Tibial nerve (tissue), 4 donors: Measurements from ENCODE around the gene CHN1.

Experiments
- EP300 ChIP-seq, 2 donors: sonication (generic); formaldehyde crosslinking; IDR thresholded peaks; one replicate each; pipeline ENCODE4 v1.6.1; 2017; ENCODE audit warnings: antibody characterized with exemption in 2 of 2, mild to moderate bottlenecking in 1 of 2
- POLR2A ChIP-seq, 2 donors: fragments of 450-650 bp; IDR thresholded peaks; one replicate each; pipeline ENCODE4 v1.6.1; 2017; ENCODE audit warnings: antibody characterized with exemption in 2 of 2, mild to moderate bottlenecking in 2 of 2, moderate library complexity in 2 of 2
- TF ChIP-seq, protein P1 (sequence below), 5 experiments: fragments of 200-600 bp in 3 of 5; fragments of 450-650 bp in 2 of 5; sonication (generic) in 3 of 5; IDR thresholded peaks; one replicate each; pipeline ENCODE4 v1.5.1; 2016 to 2019; ENCODE audit warnings: antibody characterized with exemption in 5 of 5, mild to moderate bottlenecking in 3 of 5, moderate library complexity in 2 of 5

DNA sequence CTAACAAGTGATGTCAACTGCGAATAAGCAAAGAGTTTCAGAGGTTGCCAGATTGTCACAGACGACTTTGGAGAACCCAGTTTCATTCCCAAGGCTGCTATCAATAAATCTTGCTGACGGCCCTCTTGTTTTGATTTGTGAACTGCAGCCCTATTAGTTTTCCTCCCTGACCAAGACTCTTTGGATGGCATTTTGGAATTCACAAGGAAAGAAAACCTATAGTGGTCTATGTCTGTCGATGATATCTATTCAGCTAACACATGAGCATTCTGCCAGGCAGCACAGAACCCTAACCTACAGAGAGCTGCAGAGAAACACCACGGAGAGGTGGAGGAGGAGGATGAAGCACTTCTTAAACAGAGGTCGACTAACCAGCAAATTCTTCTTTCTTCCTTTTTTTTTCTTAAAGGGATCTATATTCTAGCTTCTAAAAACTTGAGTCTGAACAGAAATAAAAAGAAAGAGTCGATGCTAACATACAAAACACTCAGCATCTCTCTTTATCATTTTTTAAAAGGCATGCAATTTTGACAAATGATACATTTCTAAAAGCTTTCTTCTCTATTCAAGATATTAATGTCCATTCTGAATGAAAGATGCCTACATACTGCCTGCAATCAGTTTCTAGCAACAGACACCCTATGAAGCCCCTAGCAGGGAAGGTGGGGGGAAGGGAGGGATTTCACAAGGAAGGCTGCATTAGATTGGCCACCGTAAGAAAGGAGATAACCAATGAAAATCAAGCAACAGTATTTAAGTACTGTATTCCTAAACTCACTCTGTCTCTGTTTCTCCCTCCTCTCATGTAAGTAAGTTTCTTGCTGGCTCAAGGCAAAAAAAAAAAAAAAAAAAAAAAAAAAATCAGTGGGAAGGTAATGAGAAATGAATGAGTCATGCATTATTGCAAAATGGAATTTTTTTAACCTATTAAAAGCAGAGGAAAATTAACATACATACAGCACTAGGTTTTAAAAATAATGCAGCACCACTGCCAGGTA, 157.9 kb downstream of the CHN1 start:
- TF ChIP-seq, protein P1, sequence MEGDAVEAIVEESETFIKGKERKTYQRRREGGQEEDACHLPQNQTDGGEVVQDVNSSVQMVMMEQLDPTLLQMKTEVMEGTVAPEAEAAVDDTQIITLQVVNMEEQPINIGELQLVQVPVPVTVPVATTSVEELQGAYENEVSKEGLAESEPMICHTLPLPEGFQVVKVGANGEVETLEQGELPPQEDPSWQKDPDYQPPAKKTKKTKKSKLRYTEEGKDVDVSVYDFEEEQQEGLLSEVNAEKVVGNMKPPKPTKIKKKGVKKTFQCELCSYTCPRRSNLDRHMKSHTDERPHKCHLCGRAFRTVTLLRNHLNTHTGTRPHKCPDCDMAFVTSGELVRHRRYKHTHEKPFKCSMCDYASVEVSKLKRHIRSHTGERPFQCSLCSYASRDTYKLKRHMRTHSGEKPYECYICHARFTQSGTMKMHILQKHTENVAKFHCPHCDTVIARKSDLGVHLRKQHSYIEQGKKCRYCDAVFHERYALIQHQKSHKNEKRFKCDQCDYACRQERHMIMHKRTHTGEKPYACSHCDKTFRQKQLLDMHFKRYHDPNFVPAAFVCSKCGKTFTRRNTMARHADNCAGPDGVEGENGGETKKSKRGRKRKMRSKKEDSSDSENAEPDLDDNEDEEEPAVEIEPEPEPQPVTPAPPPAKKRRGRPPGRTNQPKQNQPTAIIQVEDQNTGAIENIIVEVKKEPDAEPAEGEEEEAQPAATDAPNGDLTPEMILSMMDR (IDR thresholded peaks at IDR 0.05) = no peak
- no peak for TF ChIP-seq POLR2A (IDR thresholded peaks at IDR 0.05)
- TF ChIP-seq EP300 (IDR thresholded peaks at IDR 0.05) = no peak
